GM21526 (cell line): ENCODE data around the gene TTYH1.
"Not testable (repeated sequence)": the region's sequence is repeated elsewhere in the genome, so short reads cannot be mapped to it uniquely, and the experiment has no call there.

Experiments used
- ATAC-seq: cut with Tn5 transposase; IDR thresholded peaks from one replicate; pipeline ENCODE4 v1.9.1; 2021; ENCODE audit warnings: moderate library complexity; ENCODE audit not compliant: unreplicated experiment, low FRiP score

TTYH1 gene

GRCh38 chr19:54436031-54436523 lies 20.8 kb downstream of the TTYH1 start:
- ATAC-seq: no peak

DNA sequence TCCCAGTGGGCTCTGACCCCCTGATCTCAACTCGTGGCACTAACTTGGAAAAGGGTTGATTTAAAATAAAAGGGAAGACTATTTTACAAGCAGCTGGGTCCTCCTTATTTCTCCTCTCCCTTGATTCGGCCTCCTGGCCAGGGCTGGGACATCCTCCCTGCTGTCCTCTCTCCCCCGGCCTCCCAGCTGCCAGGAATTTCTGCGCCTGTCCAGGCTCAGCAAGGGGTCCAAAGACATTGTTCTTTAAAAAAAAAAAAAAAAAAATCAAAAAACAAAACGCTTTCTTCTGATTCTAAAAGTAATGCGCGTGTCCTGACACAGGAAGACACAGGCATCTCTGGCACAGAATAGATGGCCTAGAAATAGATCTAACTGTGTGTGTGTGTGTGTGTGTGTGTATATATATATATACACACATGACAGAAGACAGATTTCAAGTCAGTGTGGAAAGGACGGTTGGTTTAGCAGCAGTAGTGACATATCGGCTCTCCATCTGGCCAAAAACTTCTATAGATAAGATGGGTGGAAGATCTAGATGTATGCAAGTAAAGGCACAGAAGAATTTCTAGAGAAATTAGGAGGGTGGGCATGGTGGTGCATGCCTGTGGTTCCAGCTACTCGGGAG lies 21.5 kb downstream of the TTYH1 start:
- ATAC-seq: no peak

DNA sequence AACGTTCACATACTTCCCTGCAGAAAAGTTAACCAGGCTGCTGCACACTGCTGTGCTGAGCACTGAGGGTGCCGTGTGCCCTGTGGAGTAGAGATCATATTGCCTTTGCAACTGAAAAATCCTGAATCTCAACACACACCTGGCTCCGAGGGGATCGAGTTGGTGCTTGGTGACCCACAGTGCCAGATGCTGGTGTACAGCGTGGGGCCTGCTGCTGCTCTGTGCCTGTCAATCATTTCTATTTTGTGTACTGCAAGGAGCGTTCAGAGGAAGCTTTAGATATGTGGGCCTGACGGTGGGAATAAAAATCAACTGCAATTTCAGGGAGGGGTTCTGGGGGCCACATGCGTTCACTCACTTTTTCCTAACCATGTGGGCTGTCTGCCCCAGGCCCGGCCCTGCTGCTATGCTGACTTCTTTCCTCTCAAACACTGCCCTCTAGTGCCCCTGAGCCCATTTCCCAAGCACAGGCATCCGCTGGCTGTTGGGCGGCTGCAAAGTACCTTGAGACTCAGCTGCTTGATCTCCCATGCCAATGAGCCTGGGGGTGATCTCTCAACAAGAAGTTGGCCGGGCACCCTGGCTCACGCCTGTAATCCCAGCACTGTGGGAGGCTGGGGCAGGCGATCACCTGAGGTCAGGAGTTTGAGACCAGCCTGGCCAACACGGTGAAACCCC lies 24.0 kb downstream of the TTYH1 start:
- no peak for ATAC-seq

DNA sequence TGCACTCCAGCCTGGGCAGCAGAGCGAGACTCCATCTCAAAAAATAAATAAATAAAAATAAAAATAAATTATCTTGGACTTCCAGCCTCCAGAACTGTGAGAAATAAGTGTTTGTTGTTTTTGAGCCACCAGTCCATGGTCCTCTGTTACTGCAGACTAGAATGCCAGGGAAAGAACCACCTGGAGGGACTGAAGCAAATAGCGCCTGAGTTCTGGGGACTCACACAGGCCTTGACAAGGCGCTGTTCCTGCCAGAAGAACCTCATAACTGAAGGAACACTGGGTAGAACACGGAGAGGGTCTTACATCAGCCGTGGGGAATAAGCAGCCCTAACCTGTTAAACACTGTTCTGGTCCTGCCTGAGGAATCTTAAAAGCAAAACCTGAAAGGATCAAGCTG lies 25.4 kb downstream of the TTYH1 start:
- no peak for ATAC-seq

GRCh38 chr19:54444737-54445136 lies 29.5 kb downstream of the TTYH1 start:
- ATAC-seq: no peak

DNA sequence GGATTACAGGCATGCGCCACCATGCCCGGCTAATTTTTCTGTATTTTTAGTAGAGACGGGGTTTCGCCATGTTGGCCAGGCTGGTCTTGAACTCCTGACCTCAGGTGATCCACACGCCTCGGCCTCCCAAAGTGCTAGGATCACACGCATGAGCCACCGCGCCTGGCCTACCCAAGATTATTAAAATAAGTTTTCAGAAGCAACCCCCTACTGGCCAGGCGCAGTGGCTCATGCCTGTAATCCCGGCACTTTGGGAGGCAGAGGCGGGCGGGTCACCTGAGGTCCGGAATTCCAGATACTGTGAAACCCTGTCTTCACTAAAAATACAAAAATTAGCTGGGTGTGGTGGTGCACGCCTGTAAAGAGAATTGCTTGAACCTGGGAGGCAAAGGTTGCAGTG lies 31.1 kb downstream of the TTYH1 start:
- not testable (repeated sequence) for ATAC-seq

- ATAC-seq: no peak
These were observed 32.9 kb downstream of the TTYH1 start for GRCh38 chr19:54448040-54448773.

GRCh38 chr19:54448774-54449700 lies 33.8 kb downstream of the TTYH1 start, which contains the start of gene LENG8:
LENG8 (plus strand) TSS chr19:54449199; CDS start chr19:54451345, 2,146 bp downstream.
- peak; percentile 85 for ATAC-seq

- no peak for ATAC-seq
These were observed 34.4 kb downstream of the TTYH1 start for GRCh38 chr19:54449701-54450069.

GRCh38 chr19:54451331-54451871 lies 36.1 kb downstream of the TTYH1 start:
- no peak for ATAC-seq

DNA sequence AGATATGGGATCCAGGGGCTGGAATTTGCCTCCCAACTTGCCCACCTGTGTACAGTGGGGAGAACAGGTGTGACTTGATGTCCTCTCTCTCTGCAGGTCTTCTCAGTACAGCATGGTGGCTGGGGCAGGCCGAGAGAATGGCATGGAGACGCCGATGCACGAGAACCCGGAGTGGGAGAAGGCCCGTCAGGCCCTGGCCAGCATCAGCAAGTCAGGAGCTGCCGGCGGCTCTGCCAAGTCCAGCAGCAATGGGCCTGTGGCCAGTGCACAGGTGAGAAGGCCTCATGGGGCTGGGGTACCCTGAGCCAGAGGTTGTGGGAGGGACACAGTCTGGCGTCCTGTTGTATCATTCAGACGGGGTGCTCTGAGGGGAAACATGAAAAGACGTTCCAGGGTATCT lies 36.7 kb downstream of the TTYH1 start:
- ATAC-seq: no peak

DNA sequence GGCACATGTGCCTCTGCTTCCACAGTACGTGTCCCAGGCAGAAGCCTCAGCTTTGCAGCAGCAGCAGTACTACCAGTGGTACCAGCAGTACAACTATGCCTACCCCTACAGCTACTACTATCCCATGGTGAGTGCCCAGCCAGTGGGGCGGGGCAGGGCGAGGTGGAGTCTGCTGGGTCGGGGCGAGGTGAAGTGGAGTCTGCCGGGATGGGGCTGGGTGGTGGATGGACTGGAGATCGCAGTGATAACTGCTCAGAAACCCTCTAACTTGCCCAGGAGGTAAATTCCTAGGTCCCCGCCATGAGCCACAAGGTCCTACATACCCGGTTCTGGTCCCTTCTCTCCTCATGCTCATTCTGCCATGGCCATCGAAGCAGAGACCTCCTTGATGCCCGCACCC lies 37.4 kb downstream of the TTYH1 start:
- ATAC-seq: no peak

DNA sequence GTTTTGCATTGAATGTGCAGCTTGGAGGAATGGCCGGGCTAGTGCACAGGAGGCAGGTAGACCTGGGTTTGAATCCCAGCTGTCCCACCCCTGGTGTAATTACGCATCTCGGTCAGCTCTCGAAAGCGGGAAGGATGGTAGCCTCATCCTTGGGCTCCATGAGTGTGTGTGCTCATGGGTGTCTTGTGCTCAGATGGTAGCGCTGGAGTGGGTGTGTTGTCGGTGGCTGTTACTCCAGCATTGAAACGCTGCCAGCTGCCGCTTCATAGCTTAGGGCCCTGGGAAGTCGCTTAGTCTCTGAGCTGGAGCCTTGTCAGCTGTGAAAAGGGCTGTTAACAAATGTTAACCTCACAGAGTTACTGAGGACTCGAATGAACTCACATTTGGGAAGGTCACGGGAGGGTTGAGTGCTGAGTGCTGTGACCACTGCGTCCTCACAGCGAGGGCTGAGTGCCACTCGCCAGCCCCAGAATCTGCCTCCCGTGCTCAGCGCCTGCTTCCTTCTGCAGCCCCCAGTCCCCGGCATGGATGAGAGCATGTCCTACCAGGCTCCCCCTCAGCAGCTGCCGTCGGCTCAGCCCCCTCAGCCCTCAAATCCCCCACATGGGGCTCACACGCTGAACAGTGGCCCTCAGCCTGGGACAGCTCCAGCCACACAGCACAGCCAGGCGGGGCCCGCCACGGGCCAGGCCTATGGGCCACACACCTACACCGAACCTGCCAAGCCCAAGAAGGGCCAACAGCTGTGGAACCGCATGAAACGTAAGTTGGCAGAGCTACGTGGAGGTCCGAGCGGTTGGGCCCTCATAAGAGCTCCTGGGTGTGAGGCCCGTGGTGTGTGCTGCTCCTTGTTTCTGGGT lies 38.9 kb downstream of the TTYH1 start:
- ATAC-seq: no peak

DNA sequence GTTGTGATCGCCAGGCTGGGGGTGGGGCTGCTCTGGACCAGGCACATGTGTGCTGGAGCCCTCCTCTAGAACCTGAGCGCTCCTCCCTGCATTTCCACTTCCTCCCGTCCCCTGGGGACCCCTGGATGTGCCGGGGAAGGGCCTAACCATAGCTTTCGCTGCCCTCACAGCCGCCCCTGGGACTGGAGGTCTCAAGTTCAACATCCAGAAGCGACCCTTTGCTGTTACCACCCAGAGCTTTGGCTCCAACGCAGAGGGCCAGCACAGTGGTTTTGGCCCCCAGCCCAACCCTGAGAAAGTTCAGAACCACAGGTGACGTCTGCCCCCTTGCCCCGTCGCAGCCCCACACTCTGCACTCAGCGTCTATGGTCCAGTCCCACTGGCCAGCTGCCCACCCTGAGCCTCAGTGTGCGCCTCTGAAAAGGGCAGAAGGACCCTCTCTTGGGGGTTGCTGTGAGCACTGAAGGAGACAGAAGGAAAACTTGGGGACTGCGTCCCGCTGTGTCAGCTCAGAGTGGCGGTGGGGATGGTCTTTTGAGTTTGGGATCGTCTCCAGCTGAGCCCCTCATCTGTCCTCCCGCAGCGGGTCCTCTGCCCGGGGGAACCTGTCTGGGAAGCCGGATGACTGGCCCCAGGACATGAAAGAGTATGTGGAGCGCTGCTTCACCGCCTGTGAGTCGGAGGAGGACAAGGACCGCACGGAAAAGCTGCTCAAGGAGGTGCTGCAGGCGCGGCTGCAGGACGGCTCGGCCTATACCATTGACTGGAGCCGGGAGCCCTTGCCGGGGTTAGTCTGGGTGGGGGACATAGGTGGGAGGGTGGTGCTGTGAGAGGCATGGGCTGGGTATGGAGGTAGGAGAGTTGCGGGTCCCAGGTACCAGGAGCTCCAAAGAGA lies 39.8 kb downstream of the TTYH1 start:
- no peak for ATAC-seq

DNA sequence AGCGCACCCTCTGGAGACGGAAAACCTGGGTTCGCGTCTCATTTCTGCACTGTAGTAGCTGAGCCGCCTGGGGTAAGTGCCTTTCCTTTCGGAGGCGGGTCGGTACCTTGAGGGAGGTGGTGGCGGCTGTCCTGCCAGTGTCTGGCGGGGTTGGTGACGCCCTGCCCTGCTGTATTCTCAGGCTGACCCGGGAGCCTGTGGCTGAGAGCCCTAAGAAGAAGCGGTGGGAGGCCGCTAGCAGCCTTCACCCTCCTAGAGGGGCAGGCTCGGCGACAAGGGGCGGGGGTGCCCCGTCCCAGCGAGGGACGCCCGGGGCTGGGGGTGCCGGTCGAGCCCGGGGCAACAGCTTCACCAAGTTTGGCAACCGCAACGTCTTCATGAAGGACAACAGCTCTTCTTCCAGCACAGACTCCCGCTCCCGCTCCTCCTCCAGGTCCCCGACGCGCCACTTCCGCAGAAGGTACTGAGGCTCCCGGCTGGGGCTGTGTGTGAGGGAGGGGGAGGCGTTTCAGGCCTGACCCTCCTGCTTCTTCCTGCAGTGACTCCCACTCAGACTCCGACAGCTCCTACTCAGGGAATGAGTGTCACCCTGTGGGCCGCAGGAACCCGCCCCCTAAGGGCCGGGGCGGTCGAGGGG lies 40.6 kb downstream of the TTYH1 start:
- ATAC-seq: no peak

- no peak for ATAC-seq
These were observed 41.4 kb downstream of the TTYH1 start for GRCh38 chr19:54456423-54457373.
